HG03565 (cell line): ENCODE data around the gene MAB21L4.

Experiments used
- ATAC-seq: cut with Tn5 transposase; IDR thresholded peaks from one replicate; pipeline ENCODE4 v1.9.1; 2021; ENCODE audit warnings: mild to moderate bottlenecking, moderate library complexity; ENCODE audit not compliant: unreplicated experiment

The MAB21L4 gene

GRCh38 chr2:240895656-240896388 lies at the start of gene MAB21L4:
TSS of gene MAB21L4 (minus strand) at chr2:240896156. CDS start at chr2:240895997, 159 bp downstream.
- ATAC-seq, result no peak

DNA sequence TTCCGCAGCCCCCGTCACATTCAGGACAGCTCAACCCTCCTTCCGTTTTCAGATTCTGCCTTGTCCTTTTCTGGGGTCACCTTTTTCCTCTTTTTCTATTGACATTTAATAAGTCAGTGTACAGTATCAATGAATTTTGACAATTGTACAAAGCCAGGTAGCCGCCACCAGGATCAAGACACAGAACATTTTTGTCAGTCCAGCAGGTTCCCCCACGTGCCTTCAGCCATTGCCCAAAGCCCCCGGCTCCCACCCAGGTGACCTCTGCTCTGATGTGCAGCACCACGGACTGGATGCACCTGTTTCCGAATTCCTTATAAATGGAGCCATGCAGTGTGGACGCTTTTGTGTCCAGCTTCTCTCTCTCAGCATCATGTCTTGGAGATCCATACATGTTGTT lies 40.1 kb upstream of the MAB21L4 start:
- ATAC-seq, result no peak

DNA sequence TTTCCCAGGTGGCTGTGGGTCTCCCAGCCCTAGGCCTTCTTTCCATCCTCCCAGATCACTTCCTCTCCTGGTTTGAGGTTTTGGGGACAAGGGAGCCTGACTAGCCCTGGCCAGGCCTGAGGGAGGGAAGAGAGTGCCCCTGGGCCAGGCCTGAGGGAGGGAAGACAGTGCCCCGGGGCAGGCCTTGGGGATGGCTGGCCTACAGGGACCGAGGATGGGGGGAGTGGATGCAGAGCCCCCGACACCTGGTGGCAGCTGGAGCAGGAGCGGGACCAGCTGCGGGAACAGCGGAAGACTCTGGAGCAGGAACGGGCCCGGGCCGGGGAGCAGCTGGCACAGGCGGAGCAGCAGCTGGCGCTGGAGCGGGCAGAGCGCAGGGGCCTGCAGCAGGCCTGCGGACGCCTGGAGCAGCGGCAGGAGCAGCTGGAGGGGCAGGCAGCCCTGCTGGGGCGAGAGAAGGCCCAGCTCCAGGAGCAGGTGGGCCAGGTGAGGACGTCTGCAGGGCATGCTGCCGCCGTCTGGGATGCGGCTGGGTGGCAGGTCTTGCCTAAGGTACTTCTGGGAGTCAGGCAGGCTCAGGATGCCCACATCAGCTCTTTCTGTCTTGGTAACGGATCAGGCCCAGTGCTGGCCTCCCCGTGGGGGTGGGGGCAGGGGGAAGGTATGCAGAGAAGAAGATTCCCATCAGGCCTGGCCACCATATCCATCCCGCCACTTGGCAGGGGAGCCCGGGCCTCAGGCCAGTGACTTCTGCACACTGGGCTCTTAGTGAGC lies 39.3 kb upstream of the MAB21L4 start:
- no peak for ATAC-seq

DNA sequence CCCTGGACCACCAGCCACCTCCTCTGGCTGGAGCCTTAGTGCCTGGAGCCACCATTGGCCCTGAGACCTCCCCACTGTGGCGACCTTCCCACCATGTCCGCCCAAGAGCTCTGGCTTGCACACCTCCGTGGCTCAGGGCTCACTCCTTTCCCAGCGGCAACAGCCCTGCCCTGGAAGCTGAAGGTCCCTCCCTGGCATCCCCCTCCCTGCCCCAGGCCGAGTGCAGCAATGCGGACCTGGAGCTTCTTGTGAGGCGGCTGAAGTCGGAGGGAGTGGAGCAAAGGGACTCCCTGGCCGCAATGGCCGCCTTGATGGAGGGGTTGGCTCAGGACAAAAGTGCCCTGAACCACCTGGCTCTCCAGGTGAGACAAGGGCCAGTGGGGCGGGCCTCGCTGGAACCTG lies 38.7 kb upstream of the MAB21L4 start:
- ATAC-seq, result no peak

DNA sequence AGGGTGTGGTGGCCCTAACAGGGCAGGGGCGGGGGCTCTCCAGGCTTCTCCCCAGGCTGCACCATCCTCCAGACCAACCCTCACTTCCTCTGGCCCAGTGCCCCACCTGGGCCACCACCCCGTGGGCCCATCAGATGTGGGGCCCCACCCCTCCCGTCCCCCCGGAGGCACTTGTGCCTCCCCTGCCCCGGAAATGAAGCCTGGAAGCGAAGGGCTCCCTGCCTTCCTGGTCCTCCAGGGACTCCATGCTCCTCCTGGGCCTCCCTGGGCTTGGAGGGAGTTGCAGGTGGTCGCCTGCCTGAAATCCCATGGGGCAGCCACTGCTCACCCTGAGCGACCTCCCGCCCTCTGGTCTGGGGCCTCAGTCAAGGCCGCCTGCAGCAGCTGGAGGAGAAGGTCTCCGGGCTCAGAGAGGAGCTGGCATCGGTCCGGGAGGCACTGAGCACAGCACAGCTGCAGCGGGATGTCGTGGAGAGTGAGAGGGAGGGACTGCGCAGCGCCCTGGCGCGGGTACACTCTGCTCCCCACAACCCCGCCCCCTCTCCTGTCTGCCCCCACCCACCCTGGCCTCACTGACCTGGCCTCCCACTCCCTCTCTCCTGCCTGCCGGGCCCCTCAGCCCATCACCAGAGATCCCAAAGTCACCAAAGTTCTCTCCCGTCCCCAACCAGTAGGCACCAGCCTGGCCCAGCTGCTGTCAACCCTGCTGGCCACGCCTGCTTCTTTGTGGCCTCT lies 38.2 kb upstream of the MAB21L4 start:
- ATAC-seq, result no peak

DNA sequence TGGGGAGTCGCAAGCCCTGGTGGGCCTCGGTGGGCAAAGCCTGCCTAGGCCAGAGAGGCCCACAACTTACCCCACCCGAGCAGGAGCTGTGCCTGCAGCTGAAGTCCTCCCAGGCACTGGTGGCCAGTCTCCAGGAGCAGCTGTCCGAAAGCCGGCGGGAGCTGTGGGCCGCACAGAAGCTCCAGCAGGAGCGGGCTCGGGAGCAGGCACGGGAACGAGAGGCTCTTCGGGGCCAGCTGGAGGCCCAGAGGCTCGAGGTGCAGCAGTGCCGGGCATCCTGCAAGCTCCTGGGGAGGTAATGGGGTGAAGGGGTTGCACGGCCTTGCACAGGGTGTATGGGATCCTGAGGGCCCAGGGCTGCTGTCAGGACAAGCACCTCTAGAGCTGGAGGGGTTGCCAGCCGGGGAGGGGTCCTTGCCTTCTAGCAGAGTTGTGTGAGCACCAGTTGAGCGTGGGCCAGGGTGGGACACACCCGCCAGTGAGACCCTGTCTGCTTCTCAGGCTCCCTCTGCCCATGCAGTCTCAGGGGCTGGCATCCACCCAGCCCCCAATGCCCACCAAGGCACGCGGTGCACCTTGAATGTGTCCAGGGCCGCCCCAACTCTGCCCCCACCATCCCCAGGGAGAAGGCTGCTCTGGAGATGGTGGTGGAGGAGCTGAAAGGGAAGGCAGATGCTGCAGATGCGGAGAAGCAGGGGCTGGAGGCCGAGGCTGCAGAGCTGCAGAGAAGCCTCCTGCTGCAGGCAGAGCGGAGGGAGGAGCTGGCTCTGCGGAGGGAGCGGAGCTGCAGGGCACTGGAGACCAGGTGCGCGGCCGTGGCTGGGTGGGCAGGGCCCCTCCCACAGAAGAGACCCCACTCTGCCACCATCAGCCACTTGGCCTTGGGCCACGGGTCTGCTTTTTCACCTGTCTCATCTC lies 37.4 kb upstream of the MAB21L4 start:
- no peak for ATAC-seq

GRCh38 chr2:240932724-240933047 lies 36.7 kb upstream of the MAB21L4 start:
- no peak for ATAC-seq

DNA sequence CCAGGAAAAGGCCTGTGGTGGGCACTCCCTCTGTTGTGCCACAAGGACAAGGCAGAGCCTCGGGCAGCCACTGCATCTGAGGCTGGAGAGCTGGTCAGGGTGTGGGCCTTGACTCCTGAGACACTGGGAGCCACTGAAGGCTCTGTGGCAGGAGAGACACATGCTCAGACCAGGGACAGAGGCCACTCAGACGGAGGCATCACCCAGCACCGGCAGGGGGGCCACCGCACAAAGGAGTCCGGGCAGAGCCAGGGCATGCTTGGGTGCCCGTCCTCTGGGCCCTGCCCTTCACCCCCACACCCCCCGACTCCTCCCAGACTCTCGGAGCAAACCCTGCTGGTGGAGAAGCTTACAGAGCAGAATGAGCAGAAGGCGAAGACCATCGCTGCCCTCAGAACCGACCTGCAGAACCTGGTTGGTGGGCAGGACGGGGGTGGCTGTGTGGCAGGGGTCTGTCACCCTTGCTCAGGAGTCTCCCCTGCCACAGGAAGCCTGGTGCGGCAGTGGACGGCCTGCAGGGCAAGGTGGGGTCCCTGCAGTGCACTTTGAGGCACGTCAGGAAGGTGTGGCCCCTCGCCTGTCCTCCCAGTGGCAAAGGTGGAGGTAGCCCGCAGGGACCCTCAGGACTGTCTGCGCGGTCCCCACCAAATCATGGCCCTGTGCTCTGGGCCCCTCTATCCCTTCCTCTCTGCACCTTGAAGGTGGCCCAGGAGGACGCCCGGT lies 36.2 kb upstream of the MAB21L4 start:
- ATAC-seq, result no peak

DNA sequence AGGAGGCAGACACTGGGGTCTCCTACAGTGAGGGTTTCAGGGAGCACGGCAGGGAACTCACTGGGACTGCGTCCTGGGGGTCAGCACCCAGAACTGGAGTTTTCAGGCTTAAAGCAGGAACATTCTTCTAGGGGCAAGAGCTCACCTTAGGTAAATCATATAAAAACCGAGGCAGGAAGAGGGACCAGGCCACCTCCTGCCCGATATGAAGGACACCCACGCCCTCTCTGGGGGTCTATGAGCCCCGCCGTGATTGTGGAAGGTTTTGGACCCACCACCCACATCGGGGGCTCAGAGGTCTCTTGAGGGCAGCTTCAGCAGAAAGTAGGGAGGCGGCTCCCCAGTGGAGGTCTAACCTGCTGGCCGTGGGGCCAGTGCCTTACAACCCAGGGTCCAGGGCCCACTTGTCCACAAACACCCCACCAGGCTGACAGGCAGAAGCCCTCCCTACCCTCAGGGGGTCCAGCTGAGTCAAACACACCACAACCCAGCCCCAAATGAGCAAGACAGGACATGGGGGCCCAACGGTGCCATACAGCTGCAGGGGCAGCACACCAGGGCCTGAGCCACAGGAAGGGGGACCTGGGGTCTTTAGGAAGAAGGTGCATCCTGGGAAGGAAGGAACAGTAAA lies 35.5 kb upstream of the MAB21L4 start:
- ATAC-seq, result no peak

GRCh38 chr2:240930631-240931318 lies 34.8 kb upstream of the MAB21L4 start:
- no peak for ATAC-seq

DNA sequence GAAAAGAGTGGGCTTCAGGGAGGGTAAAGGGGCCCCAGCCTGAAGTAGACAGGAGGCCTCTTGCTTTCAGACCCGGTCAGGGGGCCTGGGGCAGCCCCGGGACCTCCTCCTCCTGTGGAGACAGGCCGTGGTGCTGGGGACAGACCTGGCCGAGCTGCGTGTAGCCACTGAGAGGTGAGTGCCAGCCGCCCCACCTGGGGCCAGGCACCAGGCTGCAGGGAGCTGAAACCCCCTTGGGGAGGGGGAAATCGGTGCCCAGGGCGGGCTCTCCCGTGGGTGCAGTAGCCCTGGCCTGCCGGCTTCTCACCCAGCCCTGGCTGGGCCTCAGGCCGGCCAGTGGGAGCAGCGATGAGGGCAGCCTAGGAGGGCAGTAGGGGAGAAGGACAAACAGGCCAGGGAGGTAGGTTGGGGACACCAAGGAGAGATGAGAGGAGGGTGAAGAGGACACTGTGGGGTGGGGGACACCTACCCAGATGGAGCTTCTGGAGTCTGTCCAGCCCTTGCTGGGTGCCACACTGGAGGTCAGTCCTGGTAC lies 34.2 kb upstream of the MAB21L4 start:
- no peak for ATAC-seq

DNA sequence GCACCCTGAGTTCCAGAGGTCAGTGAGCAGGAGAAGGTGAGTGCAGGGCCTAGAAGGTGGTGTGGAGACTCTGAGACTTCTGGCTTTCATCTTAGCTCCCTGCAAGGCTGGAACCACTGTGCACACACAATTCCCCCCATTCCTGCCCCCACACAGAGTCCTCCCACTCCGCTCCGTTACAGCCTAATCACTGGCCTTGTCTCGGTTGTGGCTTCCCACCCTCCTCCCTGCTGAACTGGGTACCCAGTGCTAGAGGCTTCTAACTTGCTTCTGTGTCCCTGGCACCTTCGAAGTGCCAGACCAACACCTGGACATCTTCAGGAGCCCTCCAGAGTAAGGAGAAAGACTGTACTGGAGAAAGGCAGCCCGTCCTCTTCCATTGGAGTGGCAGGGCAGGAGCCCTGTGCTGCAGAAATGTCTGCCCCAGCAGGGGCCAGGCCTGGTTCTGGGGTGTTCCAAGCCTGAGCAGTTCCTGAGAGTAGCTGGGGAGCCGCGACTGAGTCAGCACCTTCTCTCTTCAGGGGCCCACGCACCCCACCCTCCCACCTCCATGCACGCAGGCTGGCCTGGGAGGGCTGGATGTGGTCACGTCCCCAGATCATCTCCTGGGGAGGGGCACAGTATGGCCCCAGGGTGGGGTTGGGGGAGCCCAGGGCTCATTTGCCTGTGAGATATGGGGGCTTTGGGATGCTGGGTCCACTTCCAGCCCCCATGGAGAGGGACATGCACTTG lies 33.6 kb upstream of the MAB21L4 start:
- no peak for ATAC-seq

DNA sequence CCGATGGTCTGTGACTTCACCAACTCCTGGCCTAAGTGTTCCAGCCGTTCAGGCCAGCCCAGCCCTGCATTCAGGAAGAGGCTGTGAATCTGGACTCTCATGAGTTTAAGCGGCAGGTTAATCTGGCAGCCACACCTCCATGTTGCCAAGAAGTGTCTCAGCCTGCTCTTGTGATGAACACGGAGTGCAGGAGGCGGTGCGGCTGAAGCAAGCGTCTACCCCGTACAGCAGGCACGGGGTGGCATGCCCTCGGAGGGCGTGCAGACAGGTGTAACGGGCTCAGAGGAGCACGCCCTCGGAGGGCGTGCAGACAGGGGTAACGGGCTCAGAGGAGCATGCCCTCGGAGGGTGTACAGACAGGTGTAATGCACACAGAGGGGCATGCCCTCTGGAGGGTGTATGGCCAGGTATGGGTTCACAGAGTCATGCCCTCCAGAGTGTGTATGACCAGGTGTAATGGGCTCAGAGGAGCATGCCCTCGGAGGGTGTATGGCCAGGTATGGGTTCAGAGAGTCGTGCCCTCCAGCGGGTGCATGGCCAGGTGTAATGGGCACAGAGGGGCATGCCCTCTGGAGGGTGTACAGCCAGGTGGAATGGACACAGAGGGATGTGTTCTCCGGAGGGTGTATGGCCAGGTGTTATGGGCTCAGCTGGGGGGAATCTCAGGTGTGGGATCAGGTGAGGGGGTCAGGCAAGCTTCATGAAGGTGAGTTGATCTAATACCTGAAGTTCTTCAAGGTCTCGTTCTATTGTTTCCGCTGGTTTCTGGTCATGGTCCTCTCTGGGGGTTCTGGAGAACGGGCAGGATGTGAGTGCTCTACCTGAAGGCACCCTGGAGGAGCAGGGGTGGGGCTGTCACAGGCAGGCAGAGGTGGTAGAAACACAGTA lies 32.8 kb upstream of the MAB21L4 start:
- ATAC-seq, result no peak

DNA sequence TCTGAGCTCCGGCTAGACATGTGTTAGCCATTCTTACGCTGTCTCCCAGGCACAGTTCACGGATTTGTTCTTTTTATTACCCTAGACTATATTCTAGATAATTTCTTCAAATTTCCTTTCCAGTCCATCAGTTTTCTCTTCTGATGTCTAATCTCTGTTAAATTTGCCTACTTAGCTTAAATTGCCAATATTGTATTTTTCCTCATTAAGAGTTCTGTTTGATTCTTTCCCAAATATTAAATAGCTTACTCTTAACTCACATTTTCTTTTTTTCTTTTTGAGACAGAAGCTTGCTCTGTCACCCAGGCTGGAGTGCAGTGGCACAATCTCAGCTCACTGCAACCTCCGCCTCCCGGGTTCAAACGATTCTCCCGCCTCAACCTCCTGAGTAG lies 31.4 kb upstream of the MAB21L4 start:
- no peak for ATAC-seq

DNA sequence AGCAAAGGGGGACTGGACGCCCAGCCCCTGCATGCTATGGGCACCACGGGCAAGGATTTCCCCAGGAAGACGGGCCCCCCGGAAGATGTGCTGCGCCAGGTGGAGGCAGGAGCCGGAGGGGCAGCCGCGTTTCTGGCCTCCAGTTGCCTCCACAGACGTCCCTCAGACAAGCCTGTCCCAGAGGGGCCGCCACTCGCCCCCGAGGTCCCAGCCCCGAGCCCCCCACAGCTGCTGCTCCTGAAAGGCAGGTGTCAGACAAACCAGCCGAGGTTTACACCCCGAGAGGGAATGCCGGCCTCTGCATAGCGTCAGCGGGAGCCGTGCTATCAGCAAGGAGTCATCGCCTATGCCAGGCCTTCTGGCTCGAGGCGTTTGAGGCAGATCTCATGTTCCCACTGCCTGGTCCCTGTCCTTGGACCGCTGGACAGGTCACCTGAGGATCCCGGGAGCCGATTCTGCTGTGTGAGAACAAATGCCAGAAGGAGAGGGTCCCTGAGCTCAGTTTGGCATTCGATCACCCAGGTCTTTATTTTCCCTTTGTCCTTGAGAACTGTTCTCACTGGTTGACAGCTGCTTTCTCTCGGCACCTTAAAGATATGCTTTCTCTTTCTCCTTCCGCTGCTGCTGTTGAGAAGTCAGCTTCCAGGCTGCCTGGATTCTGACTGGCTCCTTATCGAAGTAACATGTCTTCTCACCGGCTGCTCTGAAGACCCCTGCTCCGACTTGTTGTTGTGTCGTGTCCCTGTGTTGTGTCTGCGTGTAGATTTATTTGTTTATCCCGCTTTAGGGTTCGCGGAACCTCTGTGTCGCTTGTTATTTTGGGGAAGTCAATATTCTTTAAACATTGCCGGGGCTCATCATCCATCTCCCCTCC lies 30.8 kb upstream of the MAB21L4 start:
- ATAC-seq, result no peak
